Endodermal cell (in vitro differentiated cells): ENCODE measurements around the gene AAK1. TPM values are rescaled to one million over a fixed set of nuclear protein-coding genes. Genes with fewer than 3 reads are reported as not detected.
"Not testable (repeated sequence)": the region's sequence is repeated elsewhere in the genome, so short reads cannot be mapped to it uniquely, and the experiment has no call there.

Experiments
- DNase-seq: peaks from one replicate; pipeline ENCODE4 v3.0.0-alpha.2; 2017
- H3K27ac ChIP-seq: 2 replicates; pipeline ENCODE4 v1.5.1; 2013; ENCODE audit warnings: mild to moderate bottlenecking, low read depth, low read length, moderate library complexity
- H3K27me3 ChIP-seq: 2 replicates; pipeline ENCODE4 v1.6.1; 2013; ENCODE audit warnings: mild to moderate bottlenecking, low read length, moderate library complexity; ENCODE audit not compliant: insufficient read depth, control insufficient read depth, poor library complexity, severe bottlenecking
- H3K36me3 ChIP-seq: 2 replicates; pipeline ENCODE4 v1.7.0; 2013; ENCODE audit warnings: mild to moderate bottlenecking, low read length, moderate library complexity; ENCODE audit not compliant: control insufficient read depth, insufficient read depth
- H3K4me1 ChIP-seq: one replicate; pipeline ENCODE4 v1.7.0; 2013; ENCODE audit warnings: low read length; ENCODE audit not compliant: control insufficient read depth, insufficient read depth
- H3K4me3 ChIP-seq: 2 replicates; pipeline ENCODE4 v1.5.1; 2013; ENCODE audit warnings: mild to moderate bottlenecking, low read length, moderate library complexity
- H3K9ac ChIP-seq: 2 replicates; pipeline ENCODE4 v1.6.1; 2013; ENCODE audit warnings: mild to moderate bottlenecking, low read length, moderate library complexity; ENCODE audit not compliant: poor library complexity, severe bottlenecking; ENCODE audit errors: extremely low read depth
- H3K9me3 ChIP-seq: 2 replicates; pipeline ENCODE4 v1.6.1; 2013; ENCODE audit warnings: mild to moderate bottlenecking, low read length, moderate library complexity; ENCODE audit not compliant: control insufficient read depth
- H3K27ac Mint-ChIP-seq: 2 replicates; pipeline ENCODE4 v1.8.0; 2020; ENCODE audit warnings: mixed read lengths
- H3K27me3 Mint-ChIP-seq: 2 replicates; pipeline ENCODE4 v1.8.0; 2021; ENCODE audit warnings: mild to moderate bottlenecking, mixed read lengths; ENCODE audit not compliant: insufficient read depth
- H3K36me3 Mint-ChIP-seq: 2 replicates; pipeline ENCODE4 v1.8.0; 2020; ENCODE audit warnings: low read depth, mixed read lengths
- H3K4me1 Mint-ChIP-seq: 2 replicates; pipeline ENCODE4 v1.8.0; 2020; ENCODE audit warnings: mixed read lengths
- H3K4me3 Mint-ChIP-seq: 2 replicates; pipeline ENCODE4 v1.8.0; 2020; ENCODE audit warnings: mild to moderate bottlenecking, moderate library complexity, mixed read lengths
- H3K9me3 Mint-ChIP-seq: 2 replicates; pipeline ENCODE4 v1.8.0; 2020; ENCODE audit warnings: mild to moderate bottlenecking, mixed read lengths
- WGBS, 2 experiments: methylation state at CpG; one replicate each; pipeline versions ENCODE4 v1.1.5 to v1.1.7; 2013; ENCODE audit warnings: missing lambda C conversion rate in 2 of 2, mixed read lengths in 1 of 2; ENCODE audit not compliant: insufficient coverage in 1 of 2, insufficient read length in 1 of 2; 5-methylcytosine and 5-hydroxymethylcytosine counted together
- total RNA-seq, 2 donors: library from RNA; stranded (reverse); fragmentation: NEBNext Ultra II Directional in 1 of 2; extraction: Animal tissue kit (Norgen Biotek cat#: 25700) in 1 of 2; gene quantifications; 2 replicates in 1 of 2; 3 replicates in 1 of 2; pipeline ENCODE4 v1.2.1, GENCODE V29; 2021
- TF ChIP-seq, protein P1 (sequence below): fragments of 200-600 bp; sonication (generic); conservative IDR thresholded peaks from 2 replicates; pipeline ENCODE4 v1.5.0; 2021; ENCODE audit warnings: antibody characterized with exemption, mild to moderate bottlenecking

The AAK1 gene
- total RNA-seq, 2 donors from 2014 or later, result 29.2 to 34.7 TPM

GRCh38 chr2:69624611-69625010 is 18.9 kb downstream of the AAK1 start:
- TF ChIP-seq, protein P1, sequence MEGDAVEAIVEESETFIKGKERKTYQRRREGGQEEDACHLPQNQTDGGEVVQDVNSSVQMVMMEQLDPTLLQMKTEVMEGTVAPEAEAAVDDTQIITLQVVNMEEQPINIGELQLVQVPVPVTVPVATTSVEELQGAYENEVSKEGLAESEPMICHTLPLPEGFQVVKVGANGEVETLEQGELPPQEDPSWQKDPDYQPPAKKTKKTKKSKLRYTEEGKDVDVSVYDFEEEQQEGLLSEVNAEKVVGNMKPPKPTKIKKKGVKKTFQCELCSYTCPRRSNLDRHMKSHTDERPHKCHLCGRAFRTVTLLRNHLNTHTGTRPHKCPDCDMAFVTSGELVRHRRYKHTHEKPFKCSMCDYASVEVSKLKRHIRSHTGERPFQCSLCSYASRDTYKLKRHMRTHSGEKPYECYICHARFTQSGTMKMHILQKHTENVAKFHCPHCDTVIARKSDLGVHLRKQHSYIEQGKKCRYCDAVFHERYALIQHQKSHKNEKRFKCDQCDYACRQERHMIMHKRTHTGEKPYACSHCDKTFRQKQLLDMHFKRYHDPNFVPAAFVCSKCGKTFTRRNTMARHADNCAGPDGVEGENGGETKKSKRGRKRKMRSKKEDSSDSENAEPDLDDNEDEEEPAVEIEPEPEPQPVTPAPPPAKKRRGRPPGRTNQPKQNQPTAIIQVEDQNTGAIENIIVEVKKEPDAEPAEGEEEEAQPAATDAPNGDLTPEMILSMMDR, result no peak
- Histone ChIP-seq H3K27me3 (no peaks in the 10 kb centered on the region), H3K9ac (no peak overlapping the region), H3K4me3 (no peak overlapping the region), H3K36me3 (no peaks in the 10 kb centered on the region), H3K9me3 (peaks cover 8% of the 10 kb centered on the region), H3K4me1 (no peaks in the 10 kb centered on the region), H3K27ac (no peak overlapping the region)
- Mint-ChIP-seq H3K27me3 (no peaks in the 10 kb centered on the region), H3K9me3 (peaks cover 10% of the 10 kb centered on the region), H3K4me1 (no peaks in the 10 kb centered on the region), H3K27ac (no peak overlapping the region), H3K4me3 (no peak overlapping the region), H3K36me3 (peaks cover 8% of the 10 kb centered on the region)
- 100% methylated on average over 1 of the region's 1 CpG; no CpG with 5 or more reads in 1 of the 2 experiments for WGBS, 2 experiments
- no peak for DNase-seq

GRCh38 chr2:69624131-69624530 is 19.4 kb downstream of the AAK1 start:
- Histone ChIP-seq H3K4me1 (no peaks in the 10 kb centered on the region), H3K4me3 (no peak overlapping the region), H3K27ac (no peak overlapping the region), H3K9me3 (peaks cover 8% of the 10 kb centered on the region), H3K36me3 (no peaks in the 10 kb centered on the region), H3K9ac (no peak overlapping the region), H3K27me3 (no peaks in the 10 kb centered on the region)
- Mint-ChIP-seq H3K36me3 (peaks cover 8% of the 10 kb centered on the region), H3K9me3 (peaks cover 10% of the 10 kb centered on the region), H3K4me3 (no peak overlapping the region), H3K27ac (no peak overlapping the region), H3K27me3 (no peaks in the 10 kb centered on the region), H3K4me1 (no peaks in the 10 kb centered on the region)
- TF ChIP-seq, protein P1, result no peak
- WGBS, 2 experiments, result no CpG with 5 or more reads among the region's 1 CpG
- no peak for DNase-seq

DNA sequence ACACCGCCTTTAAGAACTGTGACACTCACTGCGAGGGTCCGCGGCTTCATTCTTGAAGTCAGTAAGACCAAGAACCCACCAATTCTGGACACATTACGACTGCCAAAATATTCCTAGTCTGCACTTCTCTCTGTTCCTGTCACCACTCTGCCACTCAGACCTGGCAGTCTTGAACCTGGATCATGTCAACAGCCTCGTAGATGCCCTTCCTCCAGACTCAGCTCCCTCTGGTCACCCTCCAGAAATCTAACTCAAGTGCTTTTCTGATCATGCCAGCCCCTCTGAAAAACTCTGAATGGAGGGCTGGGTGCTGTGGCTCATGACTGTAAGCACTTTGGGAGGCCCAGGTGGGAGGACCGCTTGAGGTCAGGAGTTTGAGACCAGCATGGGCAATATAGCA is 20.3 kb downstream of the AAK1 start:
- no peak overlapping the region for H3K27ac ChIP-seq
- H3K36me3 ChIP-seq, result no peaks in the 10 kb centered on the region
- no peaks in the 10 kb centered on the region for H3K27me3 ChIP-seq
- Mint-ChIP-seq H3K4me3 (no peak overlapping the region), H3K36me3 (peaks cover 8% of the 10 kb centered on the region), H3K27me3 (no peaks in the 10 kb centered on the region), H3K9me3 (peaks cover 10% of the 10 kb centered on the region), H3K4me1 (no peaks in the 10 kb centered on the region), H3K27ac (no peak overlapping the region)
- peaks cover 8% of the 10 kb centered on the region for H3K9me3 ChIP-seq
- 97% methylated on average over 4 to 7 of the region's 7 CpGs for WGBS, 2 experiments
- H3K4me1 ChIP-seq, result no peaks in the 10 kb centered on the region
- no peak for DNase-seq
- H3K9ac ChIP-seq, result no peak overlapping the region
- H3K4me3 ChIP-seq, result no peak overlapping the region
- TF ChIP-seq, protein P1, result no peak

DNA sequence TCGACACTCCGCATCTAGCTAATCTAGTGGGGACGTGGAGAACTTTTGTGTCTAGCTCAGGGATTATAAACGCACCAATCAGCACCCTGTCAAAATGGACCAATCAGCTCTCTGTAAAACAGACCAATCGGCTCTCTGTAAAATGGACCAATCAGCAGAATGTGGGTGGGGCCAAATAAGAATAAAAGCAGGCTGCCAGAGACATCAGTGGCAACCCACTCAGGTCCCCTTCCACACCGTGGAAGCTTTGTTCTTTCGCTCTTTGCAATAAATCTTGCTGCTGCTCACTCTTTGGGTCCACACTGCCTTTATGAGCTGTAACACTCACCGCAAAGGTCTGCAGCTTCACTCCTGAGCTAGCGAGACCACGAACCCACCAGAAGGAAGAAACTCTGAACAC is 20.7 kb downstream of the AAK1 start:
- H3K36me3 ChIP-seq, H3K9ac ChIP-seq, H3K27me3 ChIP-seq, H3K9me3 Mint-ChIP-seq, H3K9me3 ChIP-seq, H3K4me1 ChIP-seq, H3K27ac Mint-ChIP-seq, DNase-seq, H3K27ac ChIP-seq, H3K4me1 Mint-ChIP-seq, H3K4me3 ChIP-seq, H3K4me3 Mint-ChIP-seq, H3K36me3 Mint-ChIP-seq, H3K27me3 Mint-ChIP-seq: not testable (repeated sequence)
- WGBS, 2 experiments, result 95% methylated on average over 10 of the region's 10 CpGs; no CpG with 5 or more reads in 1 of the 2 experiments

GRCh38 chr2:69622017-69622540 is 21.5 kb downstream of the AAK1 start:
- H3K27ac Mint-ChIP-seq, H3K4me3 ChIP-seq, H3K27me3 ChIP-seq, H3K9me3 Mint-ChIP-seq, H3K4me3 Mint-ChIP-seq, DNase-seq, H3K27me3 Mint-ChIP-seq, H3K9me3 ChIP-seq, H3K9ac ChIP-seq, H3K36me3 ChIP-seq, H3K36me3 Mint-ChIP-seq, H3K27ac ChIP-seq, H3K4me1 ChIP-seq, H3K4me1 Mint-ChIP-seq: not testable (repeated sequence)
- 97 to 100% methylated on average over 10 to 29 of the region's 29 CpGs for WGBS, 2 experiments
